ENCODE data around the gene TBC1D17. TPM values are rescaled to one million over a fixed set of nuclear protein-coding genes. Genes with fewer than 3 reads are reported as not detected.
A peak's percentile ranks its signal among the peaks of the same experiment; 100 is the strongest.

Gene TBC1D17
- total and polyA plus RNA-seq, 2 donors = 2.9 to 69.7 TPM

DNA sequence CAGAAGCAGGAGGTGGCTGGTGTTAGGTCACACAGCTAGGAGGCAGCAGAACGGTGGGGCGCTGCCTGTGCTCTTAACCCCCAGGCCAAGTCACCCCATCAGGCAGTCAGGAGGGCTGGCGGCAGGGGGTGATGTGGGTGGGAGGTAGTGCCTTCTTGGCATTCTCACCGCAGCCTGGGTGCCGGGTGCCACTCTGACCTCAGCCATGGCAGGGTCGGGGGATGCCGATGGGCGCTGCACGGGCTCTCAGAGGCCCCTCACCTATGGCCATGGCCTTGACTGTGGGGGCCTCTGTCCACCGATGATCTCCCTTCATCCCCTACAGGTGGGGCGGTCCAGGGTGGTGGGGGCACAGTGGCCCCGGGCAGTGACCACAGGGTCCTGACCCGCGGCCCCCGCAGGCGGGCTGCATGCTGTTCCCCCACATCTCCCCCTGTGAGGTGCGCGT, 20.9 kb upstream of the TBC1D17 start:
- no peak for DNase-seq (ENCODE audit: low read depth in 6 of 9, low spot score in 9 of 9)

DNA sequence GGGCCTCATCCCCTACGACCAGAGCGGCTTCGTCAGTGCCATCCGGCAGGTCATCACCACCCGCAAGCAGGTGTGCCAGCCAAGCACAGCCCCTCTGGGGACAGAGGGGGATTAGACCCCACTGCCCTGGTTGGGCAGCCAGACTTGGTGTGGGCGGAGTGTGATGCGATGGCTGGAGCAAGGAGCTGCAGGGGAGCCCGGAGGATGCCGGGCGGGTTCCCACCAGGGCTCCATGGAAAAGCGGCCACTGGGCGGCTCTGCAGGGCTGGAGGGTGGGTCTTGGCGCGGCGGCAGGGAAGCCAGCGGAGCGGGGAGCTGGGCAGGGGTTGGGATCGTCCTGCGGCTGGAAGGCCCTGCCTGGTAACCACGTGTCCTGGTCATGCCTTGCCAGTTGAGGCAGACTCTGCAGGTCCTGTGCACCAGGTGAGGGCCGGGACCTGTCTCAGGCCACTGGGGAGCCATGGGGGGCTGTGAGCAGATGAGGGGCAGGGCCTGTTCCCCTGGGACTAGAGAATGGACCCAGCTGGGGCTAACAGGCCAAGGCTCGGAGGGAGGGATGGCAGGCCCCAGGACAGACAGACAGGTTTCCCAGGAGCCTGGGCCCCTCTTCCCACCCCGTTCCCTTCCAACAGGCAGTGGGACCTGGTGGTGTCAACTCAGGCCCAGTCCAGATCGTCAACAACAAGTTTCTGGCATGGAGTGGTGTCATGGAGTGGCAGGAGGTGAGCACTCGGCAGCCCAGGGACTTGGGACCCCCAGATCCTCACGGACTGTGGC, 20.3 kb upstream of the TBC1D17 start:
- H3K27me3 ChIP-seq (ENCODE audit: control insufficient read depth in 2 of 2, insufficient read depth in 1 of 2, low read length in 1 of 2) = no peaks in the 10 kb centered on the region
- no peak for DNase-seq (ENCODE audit: low read depth in 6 of 9, low spot score in 9 of 9)
- peaks cover 4 to 29% of the 10 kb centered on the region in 2 donors for H3K4me1 ChIP-seq (ENCODE audit: control insufficient read depth in 2 of 2, insufficient read depth in 2 of 2, low read length in 2 of 2)

More for the DNA sequence above, 20.9 kb upstream of the TBC1D17 start:
- WGBS = 97% methylated on average over 18 of the region's 18 CpGs
- Histone ChIP-seq H3K36me3 (ENCODE audit: control insufficient read depth in 2 of 2, insufficient read depth in 2 of 2, low read length in 1 of 2) (peaks cover 61 to 71% of the 10 kb centered on the region in 2 donors), H3K27me3 (ENCODE audit: control insufficient read depth in 2 of 2, insufficient read depth in 1 of 2, low read length in 1 of 2) (peaks cover 0 to 5% of the 10 kb centered on the region in 2 donors), H3K27ac (ENCODE audit: low read depth in 1 of 2, low read length in 1 of 2) (no peak overlapping the region), H3K4me3 (ENCODE audit: low read length in 2 of 2) (no peak overlapping the region), H3K4me1 (ENCODE audit: control insufficient read depth in 2 of 2, insufficient read depth in 2 of 2, low read length in 2 of 2) (peaks cover 8 to 34% of the 10 kb centered on the region in 2 donors), H3K9me3 (ENCODE audit: control insufficient read depth in 2 of 2, insufficient read depth in 1 of 2, low read length in 1 of 2) (no peaks in the 10 kb centered on the region)

DNA sequence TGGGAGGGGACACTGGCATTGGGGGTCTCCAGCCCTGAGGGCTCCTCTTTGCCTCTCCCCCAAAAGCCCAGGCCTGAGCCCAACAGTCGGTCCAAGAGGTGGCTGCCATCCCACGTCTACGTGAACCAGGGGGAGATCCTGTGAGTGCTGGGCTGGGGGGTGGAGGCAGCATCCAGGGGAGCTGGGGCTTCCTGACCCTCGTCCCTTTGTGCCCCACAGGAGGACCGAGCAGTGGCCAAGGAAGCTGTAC, 19.7 kb upstream of the TBC1D17 start:
- Histone ChIP-seq H3K4me1 (ENCODE audit: control insufficient read depth in 2 of 2, insufficient read depth in 2 of 2, low read length in 2 of 2) (peaks cover 0 to 25% of the 10 kb centered on the region in 2 donors), H3K27ac (ENCODE audit: low read depth in 1 of 2, low read length in 1 of 2) (no peak overlapping the region), H3K4me3 (ENCODE audit: low read length in 2 of 2) (no peak overlapping the region), H3K36me3 (ENCODE audit: control insufficient read depth in 2 of 2, insufficient read depth in 2 of 2, low read length in 1 of 2) (peaks cover 71 to 83% of the 10 kb centered on the region in 2 donors), H3K9me3 (ENCODE audit: control insufficient read depth in 2 of 2, insufficient read depth in 1 of 2, low read length in 1 of 2) (no peaks in the 10 kb centered on the region), H3K27me3 (ENCODE audit: control insufficient read depth in 2 of 2, insufficient read depth in 1 of 2, low read length in 1 of 2) (no peaks in the 10 kb centered on the region)
- DNase-seq (ENCODE audit: low read depth in 6 of 9, low spot score in 9 of 9) = no peak
- 95% methylated on average over 5 of the region's 5 CpGs for WGBS

More for the DNA sequence above, 20.3 kb upstream of the TBC1D17 start:
- 96% methylated on average over 26 of the region's 26 CpGs for WGBS
- no peaks in the 10 kb centered on the region for H3K9me3 ChIP-seq (ENCODE audit: control insufficient read depth in 2 of 2, insufficient read depth in 1 of 2, low read length in 1 of 2)
- H3K27ac ChIP-seq (ENCODE audit: low read depth in 1 of 2, low read length in 1 of 2) = no peak overlapping the region
- peaks cover 67 to 78% of the 10 kb centered on the region in 2 donors for H3K36me3 ChIP-seq (ENCODE audit: control insufficient read depth in 2 of 2, insufficient read depth in 2 of 2, low read length in 1 of 2)
- no peak overlapping the region for H3K4me3 ChIP-seq (ENCODE audit: low read length in 2 of 2)

DNA sequence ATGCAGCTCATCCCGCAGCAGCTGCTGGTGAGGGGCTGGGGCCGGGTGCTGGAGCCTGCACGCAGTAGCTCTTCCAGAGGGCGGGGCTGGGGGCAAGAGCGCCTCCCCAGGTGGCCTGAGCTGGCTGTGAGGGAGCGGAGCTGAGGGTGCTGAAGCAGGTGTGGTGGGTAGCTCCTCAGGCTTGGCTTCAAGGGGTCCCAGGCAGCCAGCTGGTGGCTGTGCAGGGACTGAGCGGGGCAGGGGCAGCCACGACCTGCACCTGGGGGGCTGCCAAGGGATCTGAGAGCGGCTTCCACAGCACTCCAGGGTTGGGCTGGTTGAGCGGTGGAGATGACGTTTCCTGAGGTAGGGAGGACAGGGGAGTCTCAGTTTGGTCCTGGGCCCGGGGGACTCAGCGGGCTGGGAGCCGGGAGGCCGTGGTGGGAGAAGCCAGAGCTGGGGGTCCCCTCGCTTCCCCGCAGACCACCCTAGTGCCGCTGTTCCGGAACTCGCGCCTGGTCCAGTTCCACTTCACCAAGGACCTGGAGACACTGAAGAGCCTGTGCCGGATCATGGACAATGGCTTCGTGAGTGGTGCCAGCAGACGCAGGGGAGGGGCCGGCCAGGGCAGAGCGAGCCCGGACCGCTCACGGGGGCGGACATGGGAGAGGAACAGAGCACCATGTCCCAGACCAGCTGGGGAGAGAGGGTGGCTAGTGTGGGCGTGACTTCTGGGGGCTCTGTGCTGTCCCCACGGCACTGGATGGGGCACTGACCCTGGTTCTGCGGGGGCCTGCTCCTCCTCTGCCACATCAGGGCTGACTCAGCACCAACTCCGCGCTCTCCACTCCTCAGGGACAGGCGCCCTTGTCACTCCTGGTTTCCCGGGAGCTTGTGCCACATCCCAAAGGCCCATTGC, 19.2 kb upstream of the TBC1D17 start:
- 91% methylated on average over 37 of the region's 37 CpGs for WGBS
- peaks cover 0 to 21% of the 10 kb centered on the region in 2 donors for H3K4me1 ChIP-seq (ENCODE audit: control insufficient read depth in 2 of 2, insufficient read depth in 2 of 2, low read length in 2 of 2)
- no peaks in the 10 kb centered on the region for H3K27me3 ChIP-seq (ENCODE audit: control insufficient read depth in 2 of 2, insufficient read depth in 1 of 2, low read length in 1 of 2)
- peaks cover 76 to 89% of the 10 kb centered on the region in 2 donors for H3K36me3 ChIP-seq (ENCODE audit: control insufficient read depth in 2 of 2, insufficient read depth in 2 of 2, low read length in 1 of 2)
- H3K9me3 ChIP-seq (ENCODE audit: control insufficient read depth in 2 of 2, insufficient read depth in 1 of 2, low read length in 1 of 2) = no peaks in the 10 kb centered on the region
- H3K4me3 ChIP-seq (ENCODE audit: low read length in 2 of 2) = no peak overlapping the region
- peak overlapping the region in 1 of 2 donors; percentile 20 for H3K27ac ChIP-seq (ENCODE audit: low read depth in 1 of 2, low read length in 1 of 2)
- peak in 1 of 9 donors; percentile 36 for DNase-seq (ENCODE audit: low read depth in 6 of 9, low spot score in 9 of 9)

DNA sequence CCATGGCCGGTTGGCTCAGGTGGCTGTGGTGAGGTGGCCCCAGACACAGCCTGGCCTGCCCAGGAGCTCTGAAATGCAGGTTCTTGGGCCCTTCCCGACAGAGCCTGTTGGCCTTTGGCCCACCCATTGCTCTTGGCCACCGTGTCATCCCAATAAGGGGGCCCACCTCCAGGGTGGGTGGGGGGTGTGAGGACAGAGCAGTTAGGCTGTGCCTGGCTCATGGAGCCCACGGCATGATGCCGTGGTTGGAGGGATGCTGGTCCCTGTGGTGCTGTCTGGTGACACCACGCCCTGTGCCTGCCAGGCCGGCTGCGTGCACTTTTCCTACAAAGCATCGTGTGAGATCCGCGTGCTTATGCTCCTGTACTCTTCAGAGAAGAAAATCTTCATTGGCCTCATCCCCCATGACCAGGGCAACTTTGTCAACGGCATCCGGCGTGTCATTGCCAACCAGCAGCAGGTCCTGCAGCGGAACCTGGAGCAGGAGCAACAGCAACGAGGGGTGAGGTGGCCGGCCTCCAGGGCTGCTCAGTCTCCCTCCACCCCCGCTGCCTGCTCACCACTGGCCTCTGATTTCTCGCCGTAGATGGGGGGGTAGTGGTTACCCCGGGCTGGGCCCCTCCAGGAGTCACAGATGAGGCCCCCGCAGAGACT, 17.7 kb upstream of the TBC1D17 start:
- Histone ChIP-seq H3K4me3 (ENCODE audit: low read length in 2 of 2) (no peak overlapping the region), H3K4me1 (ENCODE audit: control insufficient read depth in 2 of 2, insufficient read depth in 2 of 2, low read length in 2 of 2) (peaks cover 0 to 13% of the 10 kb centered on the region in 2 donors), H3K27ac (ENCODE audit: low read depth in 1 of 2, low read length in 1 of 2) (no peak overlapping the region), H3K27me3 (ENCODE audit: control insufficient read depth in 2 of 2, insufficient read depth in 1 of 2, low read length in 1 of 2) (no peaks in the 10 kb centered on the region), H3K36me3 (ENCODE audit: control insufficient read depth in 2 of 2, insufficient read depth in 2 of 2, low read length in 1 of 2) (peaks cover 84 to 99% of the 10 kb centered on the region in 2 donors), H3K9me3 (ENCODE audit: control insufficient read depth in 2 of 2, insufficient read depth in 1 of 2, low read length in 1 of 2) (no peaks in the 10 kb centered on the region)
- no peak for DNase-seq (ENCODE audit: low read depth in 6 of 9, low spot score in 9 of 9)
- 96% methylated on average over 22 of the region's 22 CpGs for WGBS

DNA sequence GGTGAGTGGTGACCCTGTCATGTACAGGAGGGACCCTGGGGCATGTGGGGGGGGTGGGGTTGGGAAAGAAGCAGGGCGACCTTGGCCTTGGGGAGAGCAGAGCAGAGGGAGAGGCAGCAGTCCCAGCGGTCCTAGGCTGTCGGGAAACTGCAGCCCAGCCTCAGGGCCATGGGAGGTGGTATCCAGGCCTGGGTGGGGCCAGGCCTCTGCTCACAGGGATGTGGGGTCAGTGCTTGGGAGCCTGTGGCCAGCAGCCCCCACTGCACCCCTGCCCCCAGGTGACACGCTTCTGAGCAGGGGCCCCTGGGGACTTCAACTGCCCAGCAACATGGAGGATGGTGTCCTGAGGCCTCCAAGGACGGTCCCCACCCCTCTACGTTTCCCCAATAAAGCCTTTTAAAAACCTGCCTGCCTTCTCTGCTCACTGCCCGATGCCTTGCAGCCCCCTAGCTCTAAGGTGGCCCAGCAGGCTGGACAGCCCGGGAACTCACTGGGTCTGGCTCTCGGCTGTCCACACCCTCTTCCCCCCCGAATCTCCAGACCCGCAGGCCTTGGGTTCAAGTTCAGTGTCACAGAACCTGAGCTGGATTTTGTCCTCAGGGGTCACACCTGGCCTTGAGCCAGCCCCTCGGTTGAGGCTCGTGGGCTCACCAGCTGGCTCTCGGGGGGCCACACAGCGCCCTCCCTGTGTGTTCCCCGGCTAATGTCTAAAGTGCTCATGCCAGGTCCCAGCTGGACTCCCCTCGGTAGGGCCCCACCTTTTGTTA, 17.0 kb upstream of the TBC1D17 start:
- H3K4me3 ChIP-seq (ENCODE audit: low read length in 2 of 2) = no peak overlapping the region
- WGBS = 94% methylated on average over 17 of the region's 17 CpGs

DNA sequence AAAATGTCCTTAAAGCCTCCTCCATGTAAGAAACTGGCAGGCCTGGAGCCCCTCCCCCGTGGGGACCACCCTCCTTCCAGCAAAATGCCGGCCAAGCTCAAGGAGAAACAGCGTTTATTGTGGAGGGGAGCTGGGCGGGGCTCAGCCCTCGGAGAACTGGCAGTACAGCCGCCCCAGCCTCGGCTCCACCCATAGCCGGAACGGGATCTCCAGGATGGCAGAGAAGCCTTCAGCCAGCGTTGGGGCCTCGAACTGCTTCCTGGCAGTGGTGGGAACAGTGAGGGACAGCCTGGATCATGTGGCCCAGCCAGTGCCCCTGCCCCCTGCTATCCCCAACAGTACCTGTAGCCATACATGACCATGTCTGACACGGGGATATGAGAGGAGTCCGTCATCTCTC, 16.4 kb upstream of the TBC1D17 start:
- no peak for DNase-seq (ENCODE audit: low read depth in 6 of 9, low spot score in 9 of 9)
- Histone ChIP-seq H3K4me1 (ENCODE audit: control insufficient read depth in 2 of 2, insufficient read depth in 2 of 2, low read length in 2 of 2) (peaks cover 9 to 25% of the 10 kb centered on the region in 2 donors), H3K27me3 (ENCODE audit: control insufficient read depth in 2 of 2, insufficient read depth in 1 of 2, low read length in 1 of 2) (no peaks in the 10 kb centered on the region), H3K9me3 (ENCODE audit: control insufficient read depth in 2 of 2, insufficient read depth in 1 of 2, low read length in 1 of 2) (no peaks in the 10 kb centered on the region), H3K27ac (ENCODE audit: low read depth in 1 of 2, low read length in 1 of 2) (no peak overlapping the region), H3K4me3 (ENCODE audit: low read length in 2 of 2) (no peak overlapping the region), H3K36me3 (ENCODE audit: control insufficient read depth in 2 of 2, insufficient read depth in 2 of 2, low read length in 1 of 2) (peaks cover 80 to 90% of the 10 kb centered on the region in 2 donors)
- 90% methylated on average over 13 of the region's 13 CpGs for WGBS

More for the DNA sequence above, 17.0 kb upstream of the TBC1D17 start:
- no peak for DNase-seq (ENCODE audit: low read depth in 6 of 9, low spot score in 9 of 9)
- H3K27ac ChIP-seq (ENCODE audit: low read depth in 1 of 2, low read length in 1 of 2) = no peak overlapping the region
- H3K36me3 ChIP-seq (ENCODE audit: control insufficient read depth in 2 of 2, insufficient read depth in 2 of 2, low read length in 1 of 2) = peaks cover 81 to 96% of the 10 kb centered on the region in 2 donors
- no peaks in the 10 kb centered on the region for H3K9me3 ChIP-seq (ENCODE audit: control insufficient read depth in 2 of 2, insufficient read depth in 1 of 2, low read length in 1 of 2)
- peaks cover 5 to 20% of the 10 kb centered on the region in 2 donors for H3K4me1 ChIP-seq (ENCODE audit: control insufficient read depth in 2 of 2, insufficient read depth in 2 of 2, low read length in 2 of 2)
- no peaks in the 10 kb centered on the region for H3K27me3 ChIP-seq (ENCODE audit: control insufficient read depth in 2 of 2, insufficient read depth in 1 of 2, low read length in 1 of 2)

DNA sequence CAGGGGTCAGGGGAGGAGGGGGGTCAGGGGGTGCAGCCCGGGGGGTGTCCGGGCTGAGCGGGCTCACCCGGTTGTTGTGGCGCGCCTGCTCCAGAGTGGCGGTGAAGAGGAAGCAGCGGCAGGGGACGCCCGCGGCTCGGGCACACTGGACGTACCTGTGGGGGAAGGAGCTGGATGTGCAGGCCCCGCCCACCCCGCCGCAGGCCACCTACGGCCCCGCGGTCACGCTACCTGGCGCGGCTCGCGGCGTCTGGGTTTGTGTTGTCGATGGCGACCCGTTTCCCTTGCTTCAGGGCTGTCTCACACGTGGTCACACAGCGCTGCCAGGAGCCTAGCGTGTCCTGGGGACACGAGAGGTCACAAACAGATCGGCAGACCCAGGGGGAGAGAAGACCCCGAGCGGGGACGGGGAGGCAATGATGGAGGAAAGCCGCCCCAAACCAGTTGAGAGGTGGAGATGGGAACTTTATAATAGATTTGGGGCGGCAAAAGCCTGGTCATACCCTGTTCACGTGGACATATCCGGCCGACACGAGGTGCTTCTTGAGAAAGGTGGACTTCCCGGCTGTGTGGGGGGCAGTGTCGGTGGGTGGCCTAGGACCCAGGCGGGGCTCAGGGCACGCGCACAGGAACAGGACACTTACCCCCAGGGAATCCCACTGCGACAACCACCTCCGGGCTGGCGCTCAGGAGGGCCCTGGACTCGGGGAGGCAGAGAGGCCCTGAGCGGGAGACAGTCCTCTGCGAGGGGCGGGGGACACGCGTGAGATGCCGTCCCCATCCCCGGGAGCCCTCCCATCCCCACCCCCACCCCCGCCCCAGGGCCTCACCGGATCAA, 15.7 kb upstream of the TBC1D17 start:
- no peak overlapping the region for H3K27ac ChIP-seq (ENCODE audit: low read depth in 1 of 2, low read length in 1 of 2)
- no peaks in the 10 kb centered on the region for H3K27me3 ChIP-seq (ENCODE audit: control insufficient read depth in 2 of 2, insufficient read depth in 1 of 2, low read length in 1 of 2)
- no peak for DNase-seq (ENCODE audit: low read depth in 6 of 9, low spot score in 9 of 9)
- H3K4me3 ChIP-seq (ENCODE audit: low read length in 2 of 2) = no peak overlapping the region
- WGBS = 94% methylated on average over 60 of the region's 60 CpGs
- peaks cover 75 to 84% of the 10 kb centered on the region in 2 donors for H3K36me3 ChIP-seq (ENCODE audit: control insufficient read depth in 2 of 2, insufficient read depth in 2 of 2, low read length in 1 of 2)
- peaks cover 16 to 32% of the 10 kb centered on the region in 2 donors for H3K4me1 ChIP-seq (ENCODE audit: control insufficient read depth in 2 of 2, insufficient read depth in 2 of 2, low read length in 2 of 2)
- no peaks in the 10 kb centered on the region for H3K9me3 ChIP-seq (ENCODE audit: control insufficient read depth in 2 of 2, insufficient read depth in 1 of 2, low read length in 1 of 2)

Measured in thymus (tissue), 11 donors.